Measurements from ENCODE around the gene ZMYND8. TPM values are rescaled to one million over a fixed set of nuclear protein-coding genes. Genes with fewer than 3 reads are reported as not detected.

Gene ZMYND8
- total RNA-seq, 1 experiment from 2014 or later = 29.0 TPM

DNA sequence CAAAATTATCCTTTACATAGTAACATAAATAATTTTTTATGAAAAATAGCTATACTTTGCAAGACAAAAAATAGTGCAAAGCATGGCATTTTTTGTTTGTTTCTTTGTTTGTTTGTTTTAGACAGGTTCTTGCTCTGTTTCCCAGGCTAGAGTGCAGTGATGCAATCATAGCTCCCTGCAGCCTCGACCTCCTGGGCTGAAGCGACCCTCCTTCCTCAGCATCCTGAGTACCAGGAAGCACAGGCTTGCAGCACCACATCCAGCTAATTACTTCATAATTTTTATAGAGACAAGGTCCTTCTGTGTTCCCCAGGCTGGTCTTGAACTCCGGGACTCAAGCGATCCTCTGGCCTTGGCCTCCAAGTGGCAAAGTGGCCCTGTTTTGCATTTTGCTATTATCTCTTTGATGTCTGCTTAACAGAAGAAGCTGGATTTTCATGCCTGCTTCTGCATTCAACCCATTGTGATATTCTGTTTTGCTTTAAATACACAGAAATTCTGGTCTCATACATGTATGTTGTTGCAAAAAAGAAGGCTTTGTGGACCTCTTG is 49.4 kb upstream of the ZMYND8 start:
- H2AFZ ChIP-seq (ENCODE audit: low read depth, low read length, poor library complexity, severe bottlenecking) = no peak overlapping the region
- no peak overlapping the region for H3K4me3 ChIP-seq (replicated peaks in 1 of 2; ENCODE audit: low read depth in 1 of 2, low read length in 2 of 2)
- H3K4me1 ChIP-seq (ENCODE audit: control insufficient read depth in 1 of 2, insufficient read depth in 2 of 2, low read length in 2 of 2) = no peaks in the 10 kb centered on the region
- H3K27me3 ChIP-seq (ENCODE audit: insufficient read depth, low read length) = no peaks in the 10 kb centered on the region
- H3K9me3 ChIP-seq (ENCODE audit: control insufficient read depth in 1 of 2, insufficient read depth in 1 of 2, low read depth in 1 of 2, low read length in 2 of 2) = no peaks in the 10 kb centered on the region
- no peaks in the 10 kb centered on the region for H3K9me2 ChIP-seq (ENCODE audit: insufficient read depth)
- H3K27ac ChIP-seq (ENCODE audit: low read depth, low read length) = no peak overlapping the region
- H4K20me1 ChIP-seq (ENCODE audit: insufficient read depth) = no peaks in the 10 kb centered on the region
- CTCF ChIA-PET = interaction anchor here (1.0 kb wide), 1 partner anchor 22 kb away, joined by 3 read pairs; no protein-coding TSS in a partner anchor
- no peak overlapping the region for H3K4me2 ChIP-seq (ENCODE audit: low read length)
- BruUV-seq (replicated peaks) = no TSS peak
- intact Hi-C loops (cut with micrococcal nuclease) = loop anchor here (10.0 kb wide), 1 partner anchor 99 kb away; the partner anchor contains the start of gene NCOA3
- no peaks in the 10 kb centered on the region for H3K36me3 ChIP-seq (ENCODE audit: control insufficient read depth in 1 of 2, insufficient read depth in 2 of 2, low read length in 2 of 2)
- no peak overlapping the region for H3K9ac ChIP-seq (ENCODE audit: low read length)
- no peak for DNase-seq (ENCODE audit: low read depth, low spot score)
- POLR2A ChIA-PET = interaction anchor here (1.2 kb wide), 1 partner anchor 14 kb away, joined by 6 read pairs; no protein-coding TSS in a partner anchor
- H3K79me2 ChIP-seq (ENCODE audit: insufficient read depth, low read length) = no peaks in the 10 kb centered on the region
- RAD21 ChIA-PET (ENCODE audit: low non-redundant PET in 1 of 2, low total read pairs in 2 of 2, uncharacterized antibody in 2 of 2, unreplicated experiment in 2 of 2) = no interaction called here
- TF ChIP-seq SRF (IDR thresholded peaks at IDR 0.05; ENCODE audit: low read depth) (no peak), YY1 (IDR thresholded peaks at IDR 0.05; ENCODE audit: extremely low read depth, insufficient replicate concordance, low read depth, low read length) (no peak)
- ATAC-seq = no peak

DNA sequence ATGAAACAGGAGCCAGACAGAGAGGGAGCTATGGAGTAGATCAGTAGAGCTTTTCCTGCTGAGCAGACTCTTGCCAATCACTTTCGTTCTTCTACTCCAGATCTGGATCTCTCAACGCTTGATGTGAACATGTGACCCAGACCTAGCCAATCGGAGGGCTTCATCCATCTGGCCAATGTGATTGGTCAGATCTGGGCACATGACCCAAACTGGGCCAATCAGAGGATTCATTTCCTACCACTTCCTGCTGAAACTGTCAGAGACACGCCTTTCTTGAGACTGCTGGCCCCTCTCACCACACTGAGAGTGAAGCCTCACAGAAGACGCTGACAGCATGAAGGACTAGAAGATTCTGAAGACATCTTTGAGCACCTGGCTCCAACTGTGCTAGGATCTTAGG is 44.2 kb upstream of the ZMYND8 start:
- Histone ChIP-seq H3K27ac (ENCODE audit: low read depth, low read length) (no peak overlapping the region), H3K9me2 (ENCODE audit: insufficient read depth) (no peaks in the 10 kb centered on the region), H3K9ac (ENCODE audit: low read length) (no peak overlapping the region), H3K79me2 (ENCODE audit: insufficient read depth, low read length) (no peaks in the 10 kb centered on the region), H3K27me3 (ENCODE audit: insufficient read depth, low read length) (no peaks in the 10 kb centered on the region), H2AFZ (ENCODE audit: low read depth, low read length, poor library complexity, severe bottlenecking) (no peak overlapping the region), H3K4me2 (ENCODE audit: low read length) (no peak overlapping the region), H3K9me3 (ENCODE audit: control insufficient read depth in 1 of 2, insufficient read depth in 1 of 2, low read depth in 1 of 2, low read length in 2 of 2) (no peaks in the 10 kb centered on the region), H3K4me3 (replicated peaks in 1 of 2; ENCODE audit: low read depth in 1 of 2, low read length in 2 of 2) (no peak overlapping the region), H3K4me1 (ENCODE audit: control insufficient read depth in 1 of 2, insufficient read depth in 2 of 2, low read length in 2 of 2) (peaks cover 0 to 13% of the 10 kb centered on the region in 2 experiments; a peak in 2 of 4 replicates), H4K20me1 (ENCODE audit: insufficient read depth) (no peaks in the 10 kb centered on the region), H3K36me3 (ENCODE audit: control insufficient read depth in 1 of 2, insufficient read depth in 2 of 2, low read length in 2 of 2) (no peaks in the 10 kb centered on the region)
- ATAC-seq (peak; percentile 79), DNase-seq (ENCODE audit: low read depth, low spot score) (no peak)
- ChIA-PET POLR2A (no interaction called here), CTCF (no interaction called here), RAD21 (ENCODE audit: low non-redundant PET in 1 of 2, low total read pairs in 2 of 2, uncharacterized antibody in 2 of 2, unreplicated experiment in 2 of 2) (no interaction called here)
- intact Hi-C loops (cut with micrococcal nuclease) = loop anchor here (10.0 kb wide), 1 partner anchor 104 kb away; the partner anchor contains the start of gene NCOA3
- BruUV-seq (replicated peaks) = no TSS peak
- TF ChIP-seq, protein P1, sequence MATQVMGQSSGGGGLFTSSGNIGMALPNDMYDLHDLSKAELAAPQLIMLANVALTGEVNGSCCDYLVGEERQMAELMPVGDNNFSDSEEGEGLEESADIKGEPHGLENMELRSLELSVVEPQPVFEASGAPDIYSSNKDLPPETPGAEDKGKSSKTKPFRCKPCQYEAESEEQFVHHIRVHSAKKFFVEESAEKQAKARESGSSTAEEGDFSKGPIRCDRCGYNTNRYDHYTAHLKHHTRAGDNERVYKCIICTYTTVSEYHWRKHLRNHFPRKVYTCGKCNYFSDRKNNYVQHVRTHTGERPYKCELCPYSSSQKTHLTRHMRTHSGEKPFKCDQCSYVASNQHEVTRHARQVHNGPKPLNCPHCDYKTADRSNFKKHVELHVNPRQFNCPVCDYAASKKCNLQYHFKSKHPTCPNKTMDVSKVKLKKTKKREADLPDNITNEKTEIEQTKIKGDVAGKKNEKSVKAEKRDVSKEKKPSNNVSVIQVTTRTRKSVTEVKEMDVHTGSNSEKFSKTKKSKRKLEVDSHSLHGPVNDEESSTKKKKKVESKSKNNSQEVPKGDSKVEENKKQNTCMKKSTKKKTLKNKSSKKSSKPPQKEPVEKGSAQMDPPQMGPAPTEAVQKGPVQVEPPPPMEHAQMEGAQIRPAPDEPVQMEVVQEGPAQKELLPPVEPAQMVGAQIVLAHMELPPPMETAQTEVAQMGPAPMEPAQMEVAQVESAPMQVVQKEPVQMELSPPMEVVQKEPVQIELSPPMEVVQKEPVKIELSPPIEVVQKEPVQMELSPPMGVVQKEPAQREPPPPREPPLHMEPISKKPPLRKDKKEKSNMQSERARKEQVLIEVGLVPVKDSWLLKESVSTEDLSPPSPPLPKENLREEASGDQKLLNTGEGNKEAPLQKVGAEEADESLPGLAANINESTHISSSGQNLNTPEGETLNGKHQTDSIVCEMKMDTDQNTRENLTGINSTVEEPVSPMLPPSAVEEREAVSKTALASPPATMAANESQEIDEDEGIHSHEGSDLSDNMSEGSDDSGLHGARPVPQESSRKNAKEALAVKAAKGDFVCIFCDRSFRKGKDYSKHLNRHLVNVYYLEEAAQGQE (IDR thresholded peaks at IDR 0.05; ENCODE audit: low read depth) = no peak
- TF ChIP-seq SRF (IDR thresholded peaks at IDR 0.05; ENCODE audit: low read depth) = no peak
- TF ChIP-seq ZNF274 (IDR thresholded peaks at IDR 0.05; ENCODE audit: low read depth, low read length) = no peak
- no peak for TF ChIP-seq POLR2AphosphoS5 (IDR thresholded peaks at IDR 0.05; ENCODE audit: low read depth, low read length)
- TF ChIP-seq CEBPB (IDR thresholded peaks at IDR 0.05; ENCODE audit: low read depth) = no peak
- TF ChIP-seq EZH2 (IDR thresholded peaks at IDR 0.05) = no peak
- TF ChIP-seq, protein P2, sequence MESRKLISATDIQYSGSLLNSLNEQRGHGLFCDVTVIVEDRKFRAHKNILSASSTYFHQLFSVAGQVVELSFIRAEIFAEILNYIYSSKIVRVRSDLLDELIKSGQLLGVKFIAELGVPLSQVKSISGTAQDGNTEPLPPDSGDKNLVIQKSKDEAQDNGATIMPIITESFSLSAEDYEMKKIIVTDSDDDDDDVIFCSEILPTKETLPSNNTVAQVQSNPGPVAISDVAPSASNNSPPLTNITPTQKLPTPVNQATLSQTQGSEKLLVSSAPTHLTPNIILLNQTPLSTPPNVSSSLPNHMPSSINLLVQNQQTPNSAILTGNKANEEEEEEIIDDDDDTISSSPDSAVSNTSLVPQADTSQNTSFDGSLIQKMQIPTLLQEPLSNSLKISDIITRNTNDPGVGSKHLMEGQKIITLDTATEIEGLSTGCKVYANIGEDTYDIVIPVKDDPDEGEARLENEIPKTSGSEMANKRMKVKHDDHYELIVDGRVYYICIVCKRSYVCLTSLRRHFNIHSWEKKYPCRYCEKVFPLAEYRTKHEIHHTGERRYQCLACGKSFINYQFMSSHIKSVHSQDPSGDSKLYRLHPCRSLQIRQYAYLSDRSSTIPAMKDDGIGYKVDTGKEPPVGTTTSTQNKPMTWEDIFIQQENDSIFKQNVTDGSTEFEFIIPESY (IDR thresholded peaks at IDR 0.05; ENCODE audit: extremely low read depth, insufficient replicate concordance, low read length) = no peak
- TF ChIP-seq CBX3 (IDR thresholded peaks at IDR 0.05; ENCODE audit: low read depth) = no peak
- no peak for TF ChIP-seq JUND (IDR thresholded peaks at IDR 0.05)
- TF ChIP-seq ELF1 (IDR thresholded peaks at IDR 0.05; ENCODE audit: borderline replicate concordance, low read depth) = no peak
- TF ChIP-seq ZFX (IDR thresholded peaks at IDR 0.05) = no peak
- TF ChIP-seq, protein P3, sequence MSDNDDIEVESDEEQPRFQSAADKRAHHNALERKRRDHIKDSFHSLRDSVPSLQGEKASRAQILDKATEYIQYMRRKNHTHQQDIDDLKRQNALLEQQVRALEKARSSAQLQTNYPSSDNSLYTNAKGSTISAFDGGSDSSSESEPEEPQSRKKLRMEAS (IDR thresholded peaks at IDR 0.05) = no peak
- no peak for TF ChIP-seq TCF7L2 (IDR thresholded peaks at IDR 0.05; ENCODE audit: borderline replicate concordance, extremely low read depth, insufficient read depth, insufficient read length)
- TF ChIP-seq YY1 (IDR thresholded peaks at IDR 0.05; ENCODE audit: extremely low read depth, insufficient replicate concordance, low read depth, low read length) = no peak
- no peak for TF ChIP-seq RAD21 (IDR thresholded peaks at IDR 0.05; ENCODE audit: low read depth)

All from HCT116 (cell line).